DMS79 treated with DMSO at 0.1 percent for 48 hours (cell line): ENCODE data around the gene TUBB2A.
A peak's percentile ranks its signal among the peaks of the same experiment; 100 is the strongest.

ENCODE experiments used
- DNase-seq: peaks from one replicate; lab custom pipeline; 2025; lab: John Stamatoyannopoulos, UW

Gene TUBB2A

GRCh38 chr6:3118353-3119039, 38.8 kb downstream of the TUBB2A start, which contains the start of gene BPHL:
Gene BPHL, plus strand, starts transcription at chr6:3118711. Its CDS starts 30 bp downstream, at chr6:3118741.
- DNase-seq, result peak; percentile 71

GRCh38 chr6:3117912-3118352, 39.4 kb downstream of the TUBB2A start:
- DNase-seq, result no peak

- no peak for DNase-seq
These were observed 43.0 kb downstream of the TUBB2A start for GRCh38 chr6:3114377-3114776.

- no peak for DNase-seq
These were observed 47.6 kb downstream of the TUBB2A start for GRCh38 chr6:3109761-3110160.

GRCh38 chr6:3108746-3109414, 48.5 kb downstream of the TUBB2A start:
- DNase-seq, result no peak
